DMS 273 (cell line): Measurements from ENCODE around the gene ANAPC10.
"Not testable (repeated sequence)": the region's sequence is repeated elsewhere in the genome, so short reads cannot be mapped to it uniquely, and the experiment has no call there.

ENCODE experiments used
- DNase-seq: peaks from one replicate; lab custom pipeline; 2025; ENCODE audit not compliant: unreplicated experiment; lab: John Stamatoyannopoulos, UW

The ANAPC10 gene

DNA sequence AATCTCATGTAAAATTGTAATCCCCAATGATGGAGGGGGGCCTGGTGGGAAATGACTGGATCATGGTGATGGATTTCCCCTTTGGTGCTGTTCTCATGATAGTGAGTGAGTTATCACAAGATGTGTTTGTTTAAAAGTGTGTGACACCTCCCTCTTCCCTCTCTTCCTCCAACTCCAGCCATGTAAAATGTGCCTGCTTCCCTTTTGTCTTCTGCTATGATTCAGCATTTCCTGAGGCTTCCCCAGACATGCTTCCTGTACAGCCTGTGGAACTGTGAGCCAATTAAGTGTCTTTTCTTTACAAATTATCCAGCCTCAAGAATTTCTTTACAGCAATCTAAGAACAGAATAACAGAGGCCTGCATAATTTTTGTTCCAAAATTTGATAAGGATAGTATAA lies 85.2 kb downstream of the ANAPC10 start:
- DNase-seq: no peak

GRCh38 chr4:145011636-145012035 lies 86.4 kb downstream of the ANAPC10 start:
- DNase-seq: no peak

DNA sequence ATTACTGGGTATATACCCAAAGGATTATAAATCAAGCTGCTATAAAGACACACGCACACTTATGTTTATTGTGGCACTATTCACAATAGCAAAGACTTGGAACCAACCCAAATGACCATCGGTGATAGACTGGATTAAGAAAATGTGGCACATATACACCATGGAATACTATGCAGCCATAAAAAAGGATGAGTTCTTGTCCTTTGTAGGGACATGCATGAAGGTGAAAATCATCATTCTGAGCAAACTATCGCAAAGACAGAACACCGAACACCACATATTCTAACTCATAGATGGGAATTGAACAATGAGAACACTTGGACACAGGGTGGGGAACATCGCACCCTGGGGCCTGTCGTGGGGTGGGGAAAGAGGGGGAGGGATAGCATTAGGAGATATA lies 87.7 kb downstream of the ANAPC10 start:
- DNase-seq: not testable (repeated sequence)

- DNase-seq: no peak
Measured at GRCh38 chr4:145003675-145004074, 94.3 kb downstream of the ANAPC10 start.

- DNase-seq: no peak
Measured at GRCh38 chr4:145001635-145002034, 96.4 kb downstream of the ANAPC10 start.

GRCh38 chr4:145000656-145001055 lies 97.3 kb downstream of the ANAPC10 start:
- not testable (repeated sequence) for DNase-seq

DNA sequence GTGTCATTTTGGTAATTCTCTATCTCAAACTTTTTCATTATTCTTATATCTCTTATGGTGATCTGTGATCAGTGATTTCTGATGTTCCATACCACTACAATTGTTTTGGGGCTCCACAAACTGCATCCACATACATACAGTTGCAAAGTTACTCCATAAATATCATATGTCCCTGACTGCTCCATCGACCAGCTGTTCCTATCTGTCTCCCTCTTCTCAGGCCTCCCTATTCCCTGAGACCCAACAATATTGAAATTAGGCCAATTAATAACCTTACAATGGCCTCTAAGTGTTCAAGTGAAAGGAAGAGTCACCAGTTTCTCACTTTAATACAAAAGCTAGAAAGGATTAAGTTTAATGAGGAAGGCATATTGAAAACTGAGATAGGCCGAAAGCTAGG lies 108.7 kb downstream of the ANAPC10 start:
- no peak for DNase-seq

DNA sequence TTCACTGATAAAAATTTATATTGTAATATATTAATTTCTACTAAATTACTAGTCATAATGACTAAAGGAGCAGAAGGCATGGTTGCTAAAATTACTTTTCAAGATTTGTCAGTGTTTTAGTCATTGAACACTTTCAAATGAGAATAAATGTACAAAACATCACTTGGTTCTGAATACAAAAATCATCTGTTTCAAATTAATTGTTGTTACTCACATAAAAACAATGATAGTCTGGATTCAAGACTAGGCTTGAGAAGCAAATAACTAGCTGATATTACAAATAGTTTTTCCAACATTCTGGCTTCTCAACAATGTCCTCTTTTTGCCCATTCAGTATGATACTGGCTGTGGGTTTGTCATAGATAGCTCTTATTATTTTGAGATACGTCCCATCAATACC lies 112.5 kb downstream of the ANAPC10 start:
- no peak for DNase-seq

GRCh38 chr4:144985014-144985413 lies 113.0 kb downstream of the ANAPC10 start:
- DNase-seq: no peak

- DNase-seq: no peak
Measured at GRCh38 chr4:144984241-144984640, 113.8 kb downstream of the ANAPC10 start.

DNA sequence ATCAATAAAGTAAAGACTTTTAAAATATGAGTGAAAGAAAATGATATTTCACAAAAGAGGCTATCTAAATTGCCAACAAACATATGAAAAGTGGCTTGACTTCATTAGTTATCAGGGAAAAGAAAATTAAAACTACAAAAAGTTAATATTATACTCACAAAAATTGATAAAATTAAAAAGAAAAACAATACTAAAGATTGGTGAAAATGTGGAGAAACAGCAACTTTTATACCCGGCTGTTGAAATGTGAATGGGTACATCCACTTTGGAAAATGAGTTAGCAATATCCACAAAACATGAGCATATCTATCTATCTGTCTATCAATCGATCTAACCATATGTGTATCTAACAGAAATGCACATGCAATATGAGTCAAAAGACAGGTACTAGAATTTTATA lies 122.3 kb downstream of the ANAPC10 start:
- DNase-seq: no peak

DNA sequence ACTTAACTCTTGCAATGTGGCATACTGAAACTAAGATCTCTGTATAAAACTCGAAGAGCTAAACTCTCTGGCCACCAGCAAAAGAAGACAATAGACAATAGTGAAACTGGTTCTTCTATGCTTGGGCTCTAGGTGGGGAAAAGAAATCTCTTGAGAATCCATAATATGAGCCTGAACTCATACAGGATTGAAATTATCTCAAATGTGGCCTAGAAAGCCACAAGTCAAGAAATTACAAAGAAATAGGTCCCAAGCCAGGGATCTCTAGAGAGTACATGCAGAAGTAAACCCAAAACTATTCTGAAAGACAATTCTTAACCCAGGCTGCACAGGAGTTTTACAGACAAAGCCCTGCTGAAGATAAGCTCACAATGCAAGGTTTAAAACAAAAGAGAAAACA lies 127.4 kb downstream of the ANAPC10 start:
- no peak for DNase-seq

DNA sequence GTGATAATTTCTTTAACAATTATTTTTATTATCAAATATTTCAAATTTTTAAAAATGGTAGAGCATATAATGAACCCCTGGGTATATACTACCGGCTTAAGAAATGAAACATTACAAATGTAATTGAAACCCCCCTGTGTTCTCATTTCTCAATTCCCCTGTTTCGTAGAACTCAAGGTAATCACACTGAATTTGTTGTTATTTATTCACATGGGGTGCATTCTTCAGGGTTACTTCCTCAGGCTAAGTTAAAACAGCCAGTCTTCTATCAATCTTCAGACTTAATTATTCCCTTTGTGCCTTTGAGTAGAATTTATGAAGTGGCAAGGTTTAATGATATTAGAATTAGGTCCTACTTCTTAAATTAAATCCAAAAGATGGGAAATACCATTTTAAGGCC lies 128.2 kb downstream of the ANAPC10 start:
- DNase-seq: no peak

DNA sequence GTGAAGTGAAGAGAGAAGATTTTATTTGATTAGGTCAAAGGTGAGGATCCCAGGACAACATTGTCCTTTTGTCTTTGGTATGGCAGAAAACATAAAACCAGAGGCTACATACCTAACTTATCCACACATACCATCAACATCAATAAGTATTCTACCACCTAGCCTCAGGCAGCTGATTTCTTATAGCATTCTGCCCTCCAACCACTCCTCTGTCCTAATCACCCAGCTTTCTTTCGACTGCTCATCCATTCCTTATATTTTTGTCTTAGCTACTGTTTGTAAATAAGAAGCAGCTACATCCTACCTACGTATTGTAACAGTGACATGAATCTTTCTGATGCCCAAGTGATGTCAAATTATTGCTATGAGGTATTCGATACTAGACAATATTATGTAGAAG lies 129.4 kb downstream of the ANAPC10 start:
- no peak for DNase-seq

- no peak for DNase-seq
Measured at GRCh38 chr4:144967161-144967560, 130.8 kb downstream of the ANAPC10 start.

GRCh38 chr4:144962300-144962699 lies 135.7 kb downstream of the ANAPC10 start:
- DNase-seq: no peak

GRCh38 chr4:144955104-144955503 lies 142.9 kb downstream of the ANAPC10 start:
- DNase-seq: no peak

GRCh38 chr4:144954230-144954629 lies 143.8 kb downstream of the ANAPC10 start:
- no peak for DNase-seq

DNA sequence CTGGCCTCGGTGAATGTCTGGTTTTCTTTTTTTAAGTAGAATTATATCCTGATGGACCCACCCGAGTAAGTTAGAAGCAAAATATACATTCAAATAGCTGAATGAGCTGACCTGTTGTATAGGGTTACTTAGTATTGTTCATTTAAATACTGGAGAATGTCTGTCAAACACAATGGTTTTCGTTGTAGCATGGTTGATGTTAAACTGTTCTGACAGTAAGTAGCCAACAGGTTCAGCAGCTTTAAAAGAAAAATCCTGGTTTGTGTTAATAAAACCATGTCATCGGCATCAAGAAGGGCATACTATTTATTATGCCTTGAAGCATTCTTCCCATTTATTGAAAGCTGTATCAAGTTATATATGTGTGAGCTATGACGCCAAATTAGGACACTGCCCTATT lies 149.6 kb downstream of the ANAPC10 start:
- DNase-seq: no peak

GRCh38 chr4:144948009-144948408 lies 150.0 kb downstream of the ANAPC10 start:
- DNase-seq: no peak
